NCI-H146 treated with DMSO at 0.1 percent for 48 hours (cell line): ENCODE data around the gene SRL.
"Not testable (repeated sequence)": the region's sequence is repeated elsewhere in the genome, so short reads cannot be mapped to it uniquely, and the experiment has no call there.

ENCODE experiments used
- DNase-seq: peaks from one replicate; lab custom pipeline; 2025; ENCODE audit not compliant: unreplicated experiment; lab: John Stamatoyannopoulos, UW

Gene SRL

GRCh38 chr16:4261557-4262172 is 19.8 kb upstream of the SRL start:
- DNase-seq = no peak

GRCh38 chr16:4260360-4260759 is 18.5 kb upstream of the SRL start:
- peak; percentile 95 for DNase-seq

DNA sequence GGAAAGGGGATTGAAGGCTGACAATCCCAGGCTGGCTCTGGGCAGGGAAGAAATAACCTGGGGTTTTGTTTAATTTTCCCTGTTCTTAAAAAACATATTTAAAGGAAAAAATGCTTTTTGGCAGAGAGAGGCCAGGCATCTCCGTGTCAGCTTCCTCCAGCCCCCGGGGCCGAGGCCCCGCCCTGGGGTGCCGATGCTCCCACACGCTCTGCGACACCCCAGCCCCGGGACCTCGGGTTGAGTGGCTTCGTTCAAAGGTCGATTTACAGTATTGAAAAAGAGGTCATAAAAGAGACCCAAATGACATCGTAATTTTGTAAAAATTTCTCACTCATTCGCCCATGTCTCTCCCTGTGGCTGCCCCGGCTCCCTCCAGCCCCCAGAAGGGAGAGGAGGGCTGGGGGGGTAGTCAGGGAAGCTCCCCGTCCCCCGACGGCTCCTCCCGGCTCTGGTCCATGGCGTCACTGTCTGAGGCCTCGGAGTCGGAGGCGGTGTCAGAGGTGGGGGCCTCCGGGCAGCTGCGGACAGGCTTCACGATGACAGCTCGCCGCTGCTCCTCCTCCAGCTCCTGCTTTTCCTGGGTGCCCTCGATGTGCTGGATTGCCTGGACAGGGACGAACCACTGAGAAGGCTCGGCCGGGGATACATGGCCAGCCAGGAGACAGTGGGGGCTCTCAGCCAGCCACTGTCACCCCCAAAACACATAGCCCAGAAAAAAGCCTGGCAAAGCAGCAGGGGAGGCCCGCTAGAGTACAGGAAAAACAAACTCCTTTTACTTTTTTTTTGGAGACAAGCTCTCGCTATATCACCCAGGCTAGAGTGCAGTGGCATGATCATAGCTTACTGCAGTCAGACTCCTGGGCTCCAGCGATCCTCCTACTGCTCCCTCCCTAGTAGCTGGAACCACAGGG is 16.0 kb upstream of the SRL start:
- DNase-seq = no peak

DNA sequence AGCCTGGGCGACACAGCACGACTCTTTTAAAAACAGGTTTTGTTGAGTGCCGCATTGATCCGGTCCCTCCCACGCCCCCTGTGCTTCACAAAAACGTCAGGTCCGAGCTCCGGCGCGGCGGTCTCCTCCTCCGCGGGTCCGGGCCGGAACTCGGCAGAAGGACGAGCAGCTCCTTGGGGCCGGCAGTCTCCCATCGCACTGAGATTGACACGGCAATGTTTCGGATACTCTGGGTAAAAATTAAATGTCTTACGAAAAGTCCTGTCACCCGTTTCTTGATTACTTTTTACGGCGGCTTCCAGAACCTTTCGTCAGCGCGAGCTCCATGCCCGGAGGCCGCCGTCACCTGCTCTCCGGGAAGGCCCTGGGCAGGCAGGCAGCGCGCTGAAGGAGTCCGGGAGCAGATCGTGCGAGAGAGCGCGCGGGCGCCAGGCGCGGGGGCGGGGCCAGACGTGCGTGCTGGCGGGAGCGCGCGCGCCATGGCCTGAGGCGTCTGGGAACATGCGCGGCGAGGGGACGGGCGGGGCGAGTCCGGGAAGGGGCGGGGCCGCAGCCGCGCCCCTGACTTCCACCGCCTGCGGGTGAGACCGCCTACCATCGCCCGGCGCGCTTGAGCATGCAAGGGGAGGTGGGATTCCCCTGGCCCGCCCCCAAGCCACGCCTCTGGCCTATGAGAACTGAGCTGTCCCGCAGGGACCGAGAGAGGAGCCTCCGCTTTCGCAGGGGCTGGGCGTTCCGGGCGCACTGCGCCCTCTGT is 11.7 kb upstream of the SRL start:
- DNase-seq = peak; percentile 99

DNA sequence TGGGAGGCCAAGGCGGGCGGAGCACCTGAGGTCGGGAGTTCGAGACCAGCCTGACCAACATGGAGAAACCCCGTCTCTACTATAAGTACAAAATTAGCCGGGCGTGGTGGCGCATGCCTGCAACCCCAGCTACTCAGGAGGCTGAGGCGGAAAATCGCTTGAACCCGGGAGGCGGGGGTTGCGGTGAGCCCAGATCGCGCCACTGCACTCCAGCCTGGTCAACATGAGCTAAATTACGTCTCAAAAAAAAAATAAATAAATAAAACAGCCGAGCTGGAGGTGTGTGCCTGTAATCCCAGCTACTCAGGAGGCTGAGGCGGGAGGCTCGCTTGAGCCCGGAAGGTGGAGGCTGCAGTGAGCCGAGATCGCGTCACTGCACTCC is 11.1 kb upstream of the SRL start:
- not testable (repeated sequence) for DNase-seq

- no peak for DNase-seq
These were observed 7.8 kb upstream of the SRL start for GRCh38 chr16:4249530-4250308.

DNA sequence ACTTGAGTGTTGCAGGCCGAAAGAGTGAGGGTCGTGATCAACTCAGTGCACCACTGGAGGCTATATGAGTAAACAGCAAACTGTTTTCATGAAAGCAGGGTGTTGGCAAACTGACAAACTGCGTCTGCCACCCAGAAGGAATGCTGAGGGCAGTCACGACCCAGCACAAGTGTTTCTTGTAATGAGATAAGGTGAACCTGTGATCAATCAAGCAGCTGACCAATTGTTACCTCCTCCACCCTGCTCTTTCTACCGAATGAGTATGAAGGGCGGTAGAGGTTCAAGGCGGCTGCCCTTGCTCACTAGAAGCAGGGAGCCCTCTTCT is 5.5 kb upstream of the SRL start:
- peak; percentile 28 for DNase-seq

DNA sequence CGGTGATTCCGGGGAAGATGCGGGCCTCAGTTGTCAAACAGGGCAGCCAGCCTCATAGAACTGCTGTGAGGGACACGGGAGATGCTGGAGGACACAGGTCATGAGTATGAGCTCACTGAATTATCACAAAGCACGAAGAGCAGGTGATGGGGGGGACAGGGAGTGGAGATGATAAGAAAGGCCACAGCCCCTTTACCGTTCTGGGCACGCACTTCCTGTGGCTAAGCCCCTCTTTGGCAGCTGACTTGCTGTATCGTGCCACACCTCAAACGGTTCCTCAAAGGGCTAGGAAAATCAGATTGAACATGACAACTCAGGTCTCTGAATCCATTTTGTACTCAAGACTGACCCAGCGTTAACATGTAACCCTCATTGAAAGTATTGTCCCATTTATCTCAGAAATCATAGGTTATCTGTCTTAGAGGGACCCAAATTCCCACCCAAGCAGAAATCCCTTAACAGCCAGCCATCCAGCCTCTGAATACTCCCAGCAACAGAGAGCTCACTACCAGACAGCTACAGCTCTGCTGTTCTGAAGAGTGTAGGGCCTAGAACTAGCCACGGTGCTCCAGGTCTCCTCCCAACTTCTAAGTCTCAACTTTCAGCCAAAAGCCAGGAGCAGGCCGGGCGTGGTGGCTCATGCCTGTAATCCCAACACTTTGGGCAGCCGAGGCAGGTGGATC is 5.0 kb upstream of the SRL start:
- no peak for DNase-seq

DNA sequence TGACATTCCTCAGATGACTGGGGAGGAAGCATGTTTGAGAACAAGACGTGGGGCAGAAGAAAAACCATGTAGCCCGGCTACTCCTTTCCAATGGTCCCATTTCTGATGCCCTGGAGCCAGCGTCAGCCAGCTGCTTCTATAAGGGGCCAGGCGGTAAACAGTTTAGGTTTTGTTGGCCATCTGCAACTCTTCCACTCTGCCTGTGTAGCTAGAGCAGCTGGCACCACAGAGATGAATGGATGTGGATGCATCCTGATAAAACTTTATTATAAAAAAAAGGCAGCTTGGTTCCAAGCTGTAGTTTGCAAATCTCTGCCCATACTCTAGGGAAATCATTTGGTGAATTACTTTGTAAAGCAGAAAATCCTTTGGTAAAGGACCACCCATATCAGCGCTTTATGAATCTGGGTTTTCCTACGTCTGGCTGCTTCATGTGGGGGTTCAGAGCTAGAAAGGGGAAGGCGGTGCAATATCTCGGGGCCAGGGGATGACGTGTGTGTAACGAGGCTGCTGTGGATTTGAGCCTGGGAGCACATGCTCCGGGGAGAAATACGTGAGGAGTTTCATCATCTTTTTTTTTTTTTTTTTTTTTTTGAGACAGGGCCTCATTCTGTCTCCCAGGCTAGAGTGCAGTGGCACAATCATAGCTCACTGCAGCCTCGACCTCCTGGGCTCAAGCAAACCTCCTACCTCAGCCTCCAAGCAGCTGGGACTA is 3.4 kb upstream of the SRL start:
- DNase-seq = peak; percentile 47

- peak; percentile 97 for DNase-seq
These were observed 2.6 kb upstream of the SRL start for GRCh38 chr16:4244254-4245076.

- DNase-seq = no peak
These were observed 487 bp downstream of the SRL start for GRCh38 chr16:4241258-4241927.

GRCh38 chr16:4240624-4241023 is 1.3 kb downstream of the SRL start:
- DNase-seq = no peak

DNA sequence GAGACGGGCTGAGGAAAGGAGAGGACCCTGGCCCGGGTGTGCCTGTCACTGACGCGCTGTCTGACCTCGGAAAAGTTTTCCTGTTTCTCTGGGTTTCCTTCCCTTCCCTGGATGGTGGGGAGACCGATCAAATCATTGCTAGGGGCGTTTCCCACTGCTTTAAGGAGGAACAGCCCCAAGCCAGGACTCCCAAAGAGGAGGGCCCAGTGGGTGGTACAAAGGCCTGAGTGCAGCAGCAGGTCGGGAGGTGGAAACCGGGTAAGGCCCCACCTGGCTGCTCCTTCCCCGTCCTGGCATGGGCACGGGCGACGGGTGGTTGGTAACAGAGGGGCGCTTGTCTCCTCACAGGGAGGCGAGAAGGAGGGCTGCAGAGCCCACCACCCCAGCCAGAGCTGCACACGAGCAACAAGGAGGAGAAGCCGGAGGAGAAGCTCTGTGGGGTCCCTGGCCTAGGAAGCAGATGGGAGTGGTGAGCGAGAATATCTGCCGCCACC is 2.2 kb downstream of the SRL start:
- no peak for DNase-seq

GRCh38 chr16:4239020-4239419 is 2.9 kb downstream of the SRL start:
- DNase-seq = no peak

DNA sequence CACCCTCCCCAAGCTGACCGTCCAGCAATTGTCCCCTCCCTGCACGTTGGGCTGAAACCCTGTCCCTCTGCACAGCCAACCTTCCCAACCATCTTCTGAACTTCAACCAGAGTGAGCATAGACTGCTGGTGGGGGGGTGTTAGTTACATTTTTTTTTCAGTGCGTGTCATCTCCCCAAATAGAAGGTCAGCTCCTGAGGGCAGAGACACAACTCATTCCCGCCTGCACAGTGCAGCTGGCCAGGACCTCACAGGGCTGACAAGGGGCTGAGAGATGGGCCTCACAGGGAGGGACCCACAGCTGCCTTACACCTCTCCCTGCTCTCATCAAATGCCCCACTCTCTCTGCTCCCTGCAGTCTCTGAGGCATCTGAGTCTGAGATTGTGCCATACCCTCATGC is 8.4 kb downstream of the SRL start:
- DNase-seq = no peak

- DNase-seq = peak; percentile 20
These were observed 9.1 kb downstream of the SRL start for GRCh38 chr16:4232541-4233386.

- no peak for DNase-seq
These were observed 10.0 kb downstream of the SRL start for GRCh38 chr16:4231886-4232285.

GRCh38 chr16:4231367-4231766 is 10.5 kb downstream of the SRL start:
- no peak for DNase-seq
